Pulmonary artery endothelial cell (primary cell): ENCODE measurements around the gene SAP25. TPM values are rescaled to one million over a fixed set of nuclear protein-coding genes. Genes with fewer than 3 reads are reported as not detected.

Experiments
- DNase-seq: peaks from one replicate; pipeline ENCODE4 v3.0.0-alpha.2; 2011; ENCODE audit warnings: low read depth, low spot score
- total RNA-seq: library from RNA; depleted of rRNA; stranded (reverse); fragments of >200 nt; gene quantifications from 2 replicates; pipeline ENCODE4 v1.2.3, GENCODE V29; 2014

The SAP25 gene
- total RNA-seq, 1 donor from 2014 or later: not detected

DNA sequence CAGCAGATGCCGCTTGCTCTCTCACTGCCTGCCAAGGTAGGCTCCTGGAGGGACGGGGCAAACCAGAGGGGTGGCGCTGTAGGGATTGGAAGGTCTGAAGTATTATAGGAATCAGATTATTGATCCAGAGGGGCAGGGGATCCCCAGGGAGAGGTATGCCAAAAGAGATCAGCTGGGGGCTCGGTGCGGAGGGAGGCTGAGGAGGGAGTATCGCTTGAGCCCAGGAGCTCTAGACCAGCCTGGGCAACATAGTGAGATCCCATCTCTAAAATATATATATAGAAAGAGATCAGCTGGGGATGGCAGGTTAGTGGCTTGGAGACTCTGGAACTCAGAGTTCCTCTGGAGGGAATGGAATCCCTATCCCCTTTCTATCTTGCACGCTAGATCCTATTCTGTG lies 21.5 kb upstream of the SAP25 start:
- no peak for DNase-seq

DNA sequence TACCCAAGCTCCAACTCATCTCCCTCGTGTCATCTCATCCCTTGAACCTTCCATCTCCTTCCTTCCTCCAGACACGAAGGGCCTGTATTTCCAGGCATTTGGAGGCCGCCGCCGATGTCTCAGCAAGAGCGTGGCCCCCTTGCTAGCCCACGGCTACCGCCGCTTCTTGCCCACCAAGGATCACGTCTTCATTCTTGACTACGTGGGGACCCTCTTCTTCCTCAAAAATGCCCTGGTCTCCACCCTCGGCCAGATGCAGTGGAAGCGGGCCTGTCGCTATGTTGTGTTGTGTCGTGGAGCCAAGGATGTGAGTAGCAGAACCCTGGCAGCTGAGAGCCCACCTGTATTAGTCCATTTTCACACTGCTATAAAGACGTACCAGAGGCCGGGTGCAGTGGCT lies 17.9 kb upstream of the SAP25 start:
- DNase-seq: no peak

DNA sequence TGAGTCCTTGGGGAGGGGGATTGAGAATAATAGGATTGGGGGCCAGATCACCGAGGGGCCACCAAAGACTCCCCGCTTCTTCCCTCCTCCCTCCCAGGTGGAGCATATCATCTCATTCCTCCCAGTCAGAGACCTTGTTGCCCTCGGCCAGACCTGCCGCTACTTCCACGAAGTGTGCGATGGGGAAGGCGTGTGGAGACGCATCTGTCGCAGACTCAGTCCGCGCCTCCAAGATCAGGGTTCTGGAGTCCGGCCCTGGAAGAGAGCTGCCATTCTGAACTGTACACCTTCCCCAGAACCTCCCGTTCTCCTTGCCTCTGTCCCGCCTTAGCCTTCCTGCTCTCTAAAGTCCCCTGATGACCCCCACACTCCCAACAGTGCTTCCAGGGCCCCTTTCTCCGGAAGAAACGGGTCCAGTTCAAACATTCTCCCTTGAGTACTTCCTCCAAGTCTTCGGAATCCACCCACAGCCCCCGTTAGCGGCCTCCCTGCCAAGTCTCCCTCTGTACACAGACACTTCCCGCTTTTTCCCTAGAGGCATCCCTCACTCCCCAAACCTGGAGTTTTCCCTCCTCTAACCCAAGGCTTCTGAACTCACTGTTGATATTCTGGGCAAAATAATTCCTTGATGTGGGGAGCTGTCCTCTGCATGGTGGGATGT lies 16.5 kb upstream of the SAP25 start:
- DNase-seq: no peak

DNA sequence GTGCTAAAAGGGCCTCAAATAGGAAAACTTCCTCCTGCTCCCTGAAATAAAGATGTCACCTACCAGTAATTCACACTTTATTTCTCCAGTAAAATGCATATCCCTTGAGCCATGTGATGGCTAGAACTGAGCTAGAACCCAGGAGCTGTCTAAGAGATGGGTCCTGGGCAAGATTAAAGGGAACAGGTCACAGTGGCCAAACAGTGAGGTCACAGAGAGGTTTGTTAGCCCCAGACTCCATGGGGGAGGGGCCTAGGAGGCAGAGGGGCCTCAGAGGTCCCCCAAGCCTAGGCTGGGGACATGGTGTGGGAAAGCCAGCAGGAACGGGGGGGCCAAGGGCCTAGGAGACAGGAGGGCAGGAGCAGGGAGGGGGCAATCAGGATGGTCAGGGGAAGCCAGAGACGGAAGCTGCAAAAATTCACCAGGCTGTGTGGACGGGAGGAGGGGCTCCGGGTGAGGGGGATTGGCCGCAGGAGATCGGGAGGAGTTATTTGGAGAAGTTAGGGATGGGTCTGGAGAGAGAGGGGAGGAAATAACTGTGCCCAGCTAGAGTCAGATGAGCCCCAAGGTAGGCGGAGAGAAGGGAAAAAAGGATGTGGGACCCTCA lies 15.7 kb upstream of the SAP25 start:
- DNase-seq: no peak

DNA sequence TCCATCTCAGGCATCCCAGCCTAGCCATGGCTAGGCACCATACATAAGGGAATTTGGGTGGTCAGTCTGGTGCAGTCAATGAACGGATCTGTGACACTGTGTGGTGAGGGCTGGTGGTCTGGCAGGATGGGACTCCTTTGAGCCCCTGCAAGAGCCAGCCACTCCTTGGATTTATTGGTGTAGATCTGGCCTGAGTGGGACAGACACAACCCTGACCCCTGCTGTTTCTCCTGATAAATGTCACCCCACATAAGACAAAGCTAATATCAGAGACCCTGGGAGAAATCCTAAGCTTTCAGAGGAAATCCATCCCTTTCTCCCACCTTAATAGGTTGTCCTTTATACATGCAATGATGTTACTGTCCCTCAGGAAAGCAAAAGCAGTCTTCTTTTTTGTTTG lies 14.7 kb upstream of the SAP25 start:
- no peak for DNase-seq

DNA sequence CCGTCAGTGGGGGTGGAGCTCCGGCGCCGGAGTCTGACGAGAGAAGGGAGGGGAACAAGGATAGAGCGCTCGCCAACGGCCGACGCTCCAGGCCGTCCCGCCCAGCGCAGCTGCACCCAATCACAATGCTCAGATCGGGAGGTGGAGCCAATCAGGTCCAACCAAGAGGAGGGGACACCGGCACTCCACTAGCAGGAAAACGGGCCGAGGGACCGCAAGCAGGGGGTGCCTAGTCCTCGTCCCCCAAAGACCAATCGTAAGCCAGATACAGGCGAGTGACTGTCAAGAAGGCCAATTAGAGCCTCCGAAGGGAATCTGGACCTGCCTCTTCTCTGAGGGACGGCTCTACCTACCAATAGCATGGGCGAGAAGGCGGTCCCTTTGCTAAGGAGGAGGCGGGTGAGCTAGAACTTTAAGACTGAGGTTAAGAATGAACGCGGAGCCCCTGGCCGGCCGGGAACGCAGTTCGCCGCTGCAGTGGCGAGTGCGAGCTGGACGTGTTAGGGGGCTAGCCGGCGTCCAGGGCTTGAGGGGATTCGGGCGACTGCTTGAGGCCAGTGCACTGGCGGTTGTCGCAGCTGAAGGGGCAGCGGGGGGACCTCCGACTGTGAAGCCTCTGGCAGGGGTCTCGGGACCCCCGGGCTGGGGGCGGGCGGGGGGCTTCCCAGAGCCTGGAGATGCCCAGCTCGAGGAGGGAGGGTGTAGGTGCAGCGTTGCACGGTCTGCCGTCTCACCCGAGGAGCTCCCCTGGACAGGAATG lies 12.7 kb upstream of the SAP25 start, which contains the start of gene FBXO24:
Gene FBXO24, plus strand, starts transcription at position 63 of the 760 bp plus-strand sequence. Its CDS starts 298 bp downstream, at position 361.
- DNase-seq: peak; percentile 100

DNA sequence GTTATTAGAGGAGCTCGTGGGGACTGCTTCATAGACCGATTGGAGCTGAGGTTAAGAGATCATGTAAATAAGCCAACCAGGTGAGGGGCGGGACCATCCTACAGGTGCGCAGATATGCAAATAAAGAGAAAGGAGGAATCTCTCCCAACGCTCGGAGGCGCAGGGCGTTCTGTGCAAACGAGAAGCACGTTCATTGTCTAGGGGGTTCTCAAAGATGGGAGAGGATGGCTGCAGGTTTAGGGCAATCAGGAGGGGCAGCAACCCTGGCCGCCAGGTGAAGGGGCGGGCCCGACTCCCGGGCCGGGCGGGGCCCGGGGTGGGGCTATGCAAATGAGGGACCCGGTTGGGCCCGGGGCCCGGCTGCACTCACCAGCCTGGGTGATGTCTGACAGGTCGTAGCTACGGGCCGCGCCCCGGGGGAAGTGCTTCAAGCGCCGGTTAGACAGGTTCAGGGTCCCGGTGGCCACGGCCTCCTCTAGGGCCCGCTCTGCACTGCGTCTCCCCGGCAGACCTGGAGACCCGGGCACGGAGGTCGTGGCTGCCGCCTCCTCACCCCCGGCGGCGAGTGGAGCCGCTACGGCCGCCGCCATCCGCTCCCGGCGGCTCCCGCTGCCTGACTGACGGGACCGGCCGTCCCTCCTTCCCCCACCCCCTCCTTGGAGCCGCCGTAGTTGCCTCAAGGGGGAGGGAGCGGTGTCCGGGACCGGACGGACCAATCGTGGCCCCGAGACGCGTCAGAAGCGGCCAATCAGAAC lies 12.0 kb upstream of the SAP25 start, which contains the start of gene LRCH4:
Gene LRCH4, minus strand, starts transcription at position 619 of the 755 bp plus-strand sequence. Its CDS starts 29 bp downstream, at position 590.
- DNase-seq: no peak

DNA sequence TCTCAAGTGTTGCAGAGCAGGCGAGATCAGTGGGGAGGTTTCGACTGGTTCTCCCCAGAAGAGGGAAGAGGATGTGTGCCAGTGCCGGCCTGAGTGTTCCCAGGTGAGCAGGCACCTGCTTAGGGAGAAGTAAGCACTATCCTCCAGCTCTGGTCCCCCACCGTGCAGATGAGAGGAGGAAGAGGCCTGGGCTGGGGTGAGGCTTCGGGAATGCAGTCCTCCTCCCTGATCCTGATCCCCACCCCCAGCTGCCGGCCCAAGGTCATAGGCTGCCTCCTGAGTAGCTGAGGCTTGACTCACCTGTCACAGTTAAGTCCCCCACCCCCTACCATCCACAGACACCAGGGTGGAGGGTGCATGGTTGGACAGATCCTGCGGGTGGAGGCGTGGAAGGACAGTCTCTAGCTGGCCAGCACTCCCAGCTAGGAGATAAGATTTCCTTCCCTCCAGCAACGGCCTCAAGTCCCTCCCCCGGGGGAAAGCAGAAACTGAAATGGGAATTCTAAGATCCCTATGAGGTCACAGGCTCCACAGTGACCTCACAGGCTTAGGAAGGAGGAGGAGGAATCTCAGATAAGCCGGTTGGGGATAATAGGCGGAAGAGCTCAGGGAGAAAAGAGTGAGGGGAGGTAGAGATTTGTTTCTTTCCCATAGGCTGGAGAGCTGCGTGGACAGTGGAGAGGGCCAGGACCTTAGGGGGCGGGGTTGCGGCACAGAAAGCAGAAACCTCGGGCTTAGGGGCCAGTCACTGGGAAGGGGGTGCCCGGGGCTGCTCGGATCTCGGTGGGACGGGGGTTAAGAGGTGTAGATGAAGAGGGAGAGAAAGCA lies 11.2 kb upstream of the SAP25 start:
- DNase-seq: peak; percentile 58

DNA sequence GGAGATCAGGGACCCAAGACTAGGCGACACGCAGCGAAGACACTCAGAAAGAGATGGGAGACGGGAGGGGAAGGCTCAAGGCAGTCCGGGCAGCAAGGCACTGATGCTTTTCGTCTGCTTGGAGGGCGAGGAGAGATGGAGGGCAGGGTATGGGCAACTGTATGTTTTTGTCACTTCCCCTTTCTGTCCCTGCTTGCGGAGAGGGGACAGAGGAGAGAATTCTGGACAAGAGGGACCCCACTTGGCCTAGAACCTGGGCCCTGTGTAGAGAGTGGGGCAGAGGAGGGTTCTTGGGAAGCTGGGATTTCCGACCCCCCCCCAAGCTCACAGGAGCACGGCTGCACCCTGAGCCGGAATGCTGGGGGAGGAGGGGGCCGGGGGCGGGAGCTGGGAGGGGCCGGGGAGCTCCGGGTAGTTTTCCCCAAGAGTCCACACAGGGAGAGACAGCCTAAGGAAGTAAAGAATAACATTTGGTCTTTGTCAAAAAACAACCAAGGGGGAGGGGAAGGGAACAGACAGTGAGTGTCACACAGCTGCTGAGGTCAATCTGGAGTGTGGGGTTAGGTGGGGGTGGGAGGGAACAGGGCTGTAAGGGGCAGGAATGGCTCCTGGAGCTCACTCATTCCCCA lies 10.5 kb upstream of the SAP25 start:
- no peak for DNase-seq

DNA sequence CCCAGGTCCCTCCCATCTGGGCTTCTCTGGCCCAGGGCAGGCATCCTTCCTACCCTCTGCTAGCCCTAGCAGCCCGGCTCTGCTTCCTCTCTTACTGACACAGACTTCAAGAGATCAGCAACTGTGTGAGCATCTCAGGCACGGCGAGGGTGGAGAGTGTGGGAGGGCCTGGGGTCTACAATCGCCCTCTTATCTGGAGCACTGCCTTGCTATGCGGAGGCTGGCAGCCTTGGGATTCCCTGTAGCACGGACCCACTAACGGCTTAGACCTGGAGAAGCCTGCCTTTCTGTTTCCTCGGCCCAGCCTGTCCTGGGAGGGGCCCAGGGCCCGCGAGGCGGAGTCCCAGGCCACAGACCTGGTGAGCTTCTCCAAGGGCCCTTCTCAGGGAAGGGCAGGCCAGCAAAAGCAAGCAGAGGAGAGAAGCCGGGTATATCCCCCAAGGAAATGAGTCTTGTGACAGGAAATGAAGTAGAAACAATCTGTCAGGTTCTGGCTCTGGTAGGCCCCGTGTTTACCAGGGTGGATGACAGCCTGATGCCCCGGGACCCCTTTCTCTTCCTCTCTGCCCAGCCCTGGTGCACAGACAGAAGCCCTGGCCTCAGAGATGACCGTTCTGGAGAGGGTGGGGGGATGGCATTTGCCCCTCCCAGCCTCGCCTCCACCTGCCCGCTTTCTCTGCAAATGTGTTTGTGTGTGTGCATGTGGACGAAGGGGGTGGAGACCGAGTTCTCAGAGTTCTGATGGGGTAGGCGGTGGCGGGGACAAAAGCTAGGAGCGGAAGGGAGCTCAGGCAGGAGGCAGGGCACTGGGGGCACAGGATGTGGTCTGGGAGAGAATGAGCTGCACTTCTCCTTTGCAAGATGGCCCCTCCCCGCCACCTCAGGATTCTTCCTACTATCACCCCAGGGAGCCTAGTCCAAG lies 9.7 kb upstream of the SAP25 start:
- no peak for DNase-seq

DNA sequence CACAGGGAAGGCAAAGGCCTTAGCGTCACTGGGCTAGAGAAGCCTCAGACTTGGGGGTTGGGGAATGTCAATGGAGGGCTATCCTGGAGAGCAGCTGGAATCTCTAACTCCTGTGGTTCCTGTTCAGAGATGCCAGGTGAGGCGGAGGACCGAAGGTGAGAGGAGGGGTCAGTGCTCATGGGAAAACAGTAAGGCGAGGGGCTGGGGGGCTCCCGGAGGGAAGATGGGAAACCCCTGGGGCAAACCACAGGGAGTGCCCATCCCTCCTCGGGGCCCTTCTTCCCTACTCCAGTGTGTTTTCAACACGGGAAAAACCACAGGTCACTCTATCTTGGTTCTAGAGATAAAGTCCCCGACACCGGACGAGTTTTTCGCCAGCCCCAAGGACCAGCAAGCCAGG lies 8.9 kb upstream of the SAP25 start:
- DNase-seq: no peak

DNA sequence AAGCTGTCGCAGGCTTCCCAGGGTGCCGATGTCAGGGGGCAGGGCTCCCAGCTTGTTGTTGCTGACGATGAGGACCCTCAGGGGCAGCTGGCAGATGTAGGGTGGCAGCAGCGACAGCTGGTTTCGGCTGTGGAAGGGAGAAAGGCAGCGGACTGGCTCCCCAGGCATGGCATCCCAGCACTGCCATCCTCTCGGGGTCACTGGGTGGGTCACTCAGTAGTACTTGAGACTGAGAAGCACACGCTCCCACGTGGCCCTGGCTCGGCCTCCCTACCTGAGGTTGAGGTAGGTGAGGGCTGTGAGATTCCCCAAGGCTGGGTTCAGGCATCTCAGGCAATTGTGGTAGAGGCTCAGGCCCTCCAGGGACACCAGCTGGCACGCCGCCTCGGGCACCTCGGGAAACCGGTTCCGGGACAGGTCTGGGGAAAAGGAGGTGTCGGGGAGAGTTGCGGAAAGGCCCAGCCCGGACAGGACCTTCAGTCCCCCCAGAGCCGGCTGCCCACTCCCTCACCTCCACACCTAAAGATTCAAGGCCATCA lies 8.4 kb upstream of the SAP25 start:
- no peak for DNase-seq

DNA sequence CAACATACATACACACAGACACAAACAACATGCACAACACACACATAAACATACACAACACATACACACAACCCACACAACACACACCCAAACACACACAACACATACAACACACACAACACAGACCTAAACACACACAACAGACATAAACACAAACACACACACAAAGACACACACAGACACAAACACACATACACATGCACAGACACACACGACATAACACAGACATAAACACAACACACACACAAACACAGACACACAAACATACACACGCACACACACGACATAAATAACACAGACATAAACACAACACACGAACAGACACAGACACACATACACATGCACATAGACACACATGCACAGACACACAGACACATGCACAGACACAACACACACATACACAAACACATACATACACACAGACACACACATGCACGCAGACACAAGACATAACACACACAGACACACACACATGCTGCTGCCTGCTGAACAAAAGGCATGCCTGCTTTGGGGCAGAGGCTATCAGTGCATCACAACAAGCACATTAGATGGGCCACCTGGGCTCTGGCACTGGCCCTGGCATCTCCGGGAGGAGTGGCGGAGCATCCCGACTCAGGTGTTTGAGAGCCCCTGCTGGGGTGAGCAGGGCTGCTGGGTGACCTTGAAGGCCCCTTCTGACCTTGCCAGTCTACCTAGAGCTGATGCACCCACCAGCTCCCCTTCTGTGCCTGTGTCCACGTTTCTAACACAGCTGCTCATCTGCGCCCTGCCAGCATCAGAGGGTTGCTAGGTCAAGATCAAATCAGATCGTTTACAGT lies 7.0 kb upstream of the SAP25 start:
- DNase-seq: no peak

DNA sequence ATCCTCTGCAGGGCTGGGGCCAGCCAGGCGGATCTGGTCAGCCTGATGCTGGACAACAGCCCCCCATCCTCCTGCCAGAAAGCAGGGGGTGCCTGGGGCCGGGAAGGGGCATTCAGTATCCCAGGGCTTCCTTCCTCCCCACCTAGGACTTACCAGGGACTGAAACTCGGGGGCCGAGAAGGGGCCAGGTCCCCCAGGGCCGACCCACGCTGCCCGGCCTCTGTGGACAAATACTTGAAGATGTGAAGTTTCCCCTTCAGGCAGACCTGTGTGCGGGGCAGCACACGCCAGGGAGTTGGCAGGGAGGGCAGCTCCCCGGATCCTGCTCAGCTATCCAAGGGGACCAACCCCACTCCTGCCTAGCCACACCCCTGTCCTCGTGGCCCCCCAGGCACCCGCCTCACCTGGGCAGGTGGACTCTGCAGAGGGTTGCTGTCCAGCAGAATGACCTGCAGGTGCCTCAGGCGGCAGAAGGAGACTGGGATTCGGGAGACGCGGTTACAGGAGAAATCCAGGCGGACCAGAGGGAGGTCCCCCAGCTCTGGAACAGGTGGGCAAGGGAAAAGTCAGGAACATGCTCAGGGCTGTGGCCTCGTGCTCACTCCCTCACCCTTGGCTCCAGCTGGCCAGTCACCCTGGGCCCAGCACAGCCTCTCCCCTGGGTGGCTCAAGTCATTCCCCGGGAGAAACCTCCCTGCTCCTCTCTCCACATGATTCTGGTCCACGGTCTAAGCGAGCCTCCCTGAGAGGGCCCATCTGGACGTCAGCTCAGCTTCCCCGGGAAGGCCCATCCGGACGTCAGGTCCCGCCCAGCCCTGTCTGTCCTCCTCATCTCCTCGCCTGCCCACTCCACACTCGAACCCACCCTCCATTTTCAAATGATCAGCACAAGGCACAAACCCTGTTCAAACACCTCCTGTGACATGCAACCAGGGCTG lies 4.8 kb upstream of the SAP25 start:
- no peak for DNase-seq

DNA sequence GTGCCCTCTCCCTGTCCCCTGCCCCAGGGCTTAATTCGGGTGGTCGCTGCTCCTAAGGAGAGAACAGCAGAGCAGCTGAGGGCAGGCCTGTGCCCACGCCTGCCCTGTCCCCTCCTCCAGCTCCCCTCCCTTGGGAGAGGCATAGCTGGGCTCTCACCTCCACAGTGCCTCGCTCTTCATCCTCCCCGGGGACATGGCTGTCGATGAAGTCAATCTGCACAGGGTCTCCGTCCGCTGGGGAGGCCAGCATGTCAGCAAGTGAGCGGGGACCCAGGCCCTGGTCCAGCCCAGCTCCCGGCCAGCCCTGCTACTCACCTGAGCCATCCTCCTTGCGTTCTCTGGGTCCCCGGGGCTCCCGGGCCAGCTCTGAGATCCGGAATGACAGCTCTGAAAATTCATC lies 3.8 kb upstream of the SAP25 start:
- no peak for DNase-seq

DNA sequence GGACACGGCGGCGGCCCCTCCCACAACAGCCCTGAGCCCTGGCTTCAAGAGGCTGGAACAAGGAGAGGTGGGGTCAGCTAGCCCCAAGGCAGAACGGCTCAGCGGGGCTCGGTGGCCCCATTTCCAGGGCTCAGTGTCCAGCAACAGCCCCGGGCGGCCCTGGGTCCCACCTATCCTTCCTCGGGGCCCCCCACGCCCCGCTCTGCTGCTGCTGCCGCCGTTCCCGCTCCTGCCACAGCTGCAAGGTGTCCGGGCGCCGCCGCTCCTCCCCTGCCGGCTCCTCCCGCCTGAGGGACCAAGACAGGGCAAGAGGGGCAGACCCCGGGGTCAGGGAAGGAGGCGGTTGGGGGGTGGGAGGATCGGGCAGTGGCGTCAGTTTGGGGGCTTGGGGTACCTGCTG lies 3.4 kb upstream of the SAP25 start:
- no peak for DNase-seq

DNA sequence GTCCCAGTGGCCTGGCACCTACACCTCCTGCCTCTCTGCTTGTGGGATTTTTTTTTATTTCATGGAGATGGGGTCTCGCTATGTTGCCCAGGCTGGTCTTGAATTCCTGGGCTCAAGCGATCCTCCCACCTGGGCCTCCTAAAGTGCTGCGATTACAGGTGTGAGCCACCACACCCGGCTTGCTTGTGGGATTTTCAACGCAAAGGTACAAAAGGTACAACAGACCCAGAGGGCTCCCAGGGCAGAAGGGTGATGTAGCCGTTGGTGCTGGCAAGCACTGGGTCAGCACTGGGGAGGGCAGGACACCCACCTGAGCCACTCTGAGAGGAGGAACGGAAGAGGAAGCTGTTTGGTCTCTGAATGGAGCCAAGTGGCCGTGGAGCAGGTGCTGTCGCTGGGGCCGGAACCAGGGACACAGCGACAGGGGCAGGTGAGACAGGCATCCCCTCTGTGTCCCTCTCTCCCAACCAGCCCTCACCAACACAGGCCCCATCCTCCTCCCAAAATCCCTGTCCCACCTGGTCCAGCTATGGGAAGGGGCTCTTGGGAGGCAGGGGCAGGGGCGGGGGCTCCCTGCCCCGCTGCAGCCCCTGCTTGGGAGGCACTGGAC lies 2.8 kb upstream of the SAP25 start:
- DNase-seq: no peak
